SK-N-SH treated with all-trans-retinoic acid at 6 μM for 48 hours (cell line): ENCODE data around the gene MACF1.

Source experiments
- ATAC-seq: fragments of 200-7000 bp; cut with Tn5 transposase; 3 replicates; pipeline ENCODE4 v1.9.1; 2020; ENCODE audit warnings: mild to moderate bottlenecking, moderate library complexity
- ARNTL ChIP-seq: fragments of 450-650 bp; formaldehyde crosslinking; IDR thresholded peaks from 2 replicates; pipeline ENCODE4 v1.5.0; 2020; ENCODE audit warnings: low read depth, mild to moderate bottlenecking, moderate library complexity, borderline replicate concordance
- BACH2 ChIP-seq: fragments of 250-450 bp; sonication (Bioruptor Pico); IDR thresholded peaks from 2 replicates; pipeline ENCODE4 v1.9.0; 2021; ENCODE audit warnings: mild to moderate bottlenecking, borderline replicate concordance
- CSDC2 ChIP-seq: fragments of 250-450 bp; sonication (Bioruptor Pico); IDR thresholded peaks from 2 replicates; pipeline ENCODE4 v1.5.0; 2020; ENCODE audit warnings: mild to moderate bottlenecking, moderate library complexity
- ESRRG ChIP-seq: fragments of 250-450 bp; sonication (Bioruptor Pico); IDR thresholded peaks from 2 replicates; pipeline ENCODE4 v1.6.1; 2021; ENCODE audit warnings: mild to moderate bottlenecking
- GLIS3 ChIP-seq: fragments of 250-450 bp; sonication (Bioruptor Pico); IDR thresholded peaks from 2 replicates; pipeline ENCODE4 v1.5.0; 2020; ENCODE audit warnings: mild to moderate bottlenecking, moderate library complexity
- ISL1 ChIP-seq: fragments of 250-450 bp; sonication (Bioruptor Pico); IDR thresholded peaks from 2 replicates; pipeline ENCODE4 v2.1.2; 2022; ENCODE audit warnings: mild to moderate bottlenecking, moderate library complexity
- PPARA ChIP-seq: fragments of 250-450 bp; sonication (Bioruptor Pico); IDR thresholded peaks from 2 replicates; pipeline ENCODE4 v1.5.0; 2020; ENCODE audit warnings: mild to moderate bottlenecking, borderline replicate concordance
- RARB ChIP-seq: fragments of 250-450 bp; sonication (Bioruptor Pico); IDR thresholded peaks from 2 replicates; pipeline ENCODE4 v1.8.0; 2021; ENCODE audit warnings: mild to moderate bottlenecking, moderate library complexity
- SNAI2 ChIP-seq: fragments of 250-450 bp; sonication (Bioruptor Pico); IDR thresholded peaks from 2 replicates; pipeline ENCODE4 v1.5.0; 2020; ENCODE audit warnings: mild to moderate bottlenecking, moderate library complexity
- TCF4 ChIP-seq: fragments of 250-450 bp; sonication (Bioruptor Pico); IDR thresholded peaks from 2 replicates; pipeline ENCODE4 v1.8.0; 2021; ENCODE audit warnings: mild to moderate bottlenecking, moderate library complexity, borderline replicate concordance
- TOX ChIP-seq: fragments of 250-450 bp; sonication (Bioruptor Pico); IDR thresholded peaks from 2 replicates; pipeline ENCODE4 v1.8.0; 2021; ENCODE audit warnings: mild to moderate bottlenecking, moderate library complexity, borderline replicate concordance
- ZFP3 ChIP-seq: fragments of 250-450 bp; sonication (Bioruptor Pico); IDR thresholded peaks from 2 replicates; pipeline ENCODE4 v1.5.0; 2020; ENCODE audit warnings: mild to moderate bottlenecking, moderate library complexity
- ZFP30 ChIP-seq: fragments of 450-650 bp; formaldehyde crosslinking; IDR thresholded peaks from 2 replicates; pipeline ENCODE4 v1.5.0; 2022; ENCODE audit warnings: mild to moderate bottlenecking, moderate library complexity
- ZNF565 ChIP-seq: fragments of 450-650 bp; formaldehyde crosslinking; conservative IDR thresholded peaks from 2 replicates; pipeline ENCODE4 v1.5.0; 2020; ENCODE audit warnings: low read depth, mild to moderate bottlenecking, moderate library complexity
- ZNF8 ChIP-seq: fragments of 450-650 bp; formaldehyde crosslinking; IDR thresholded peaks from 2 replicates; pipeline ENCODE4 v1.5.0; 2020; ENCODE audit warnings: mild to moderate bottlenecking, moderate library complexity
- TF ChIP-seq, protein P1 (sequence below): fragments of 250-450 bp; sonication (Bioruptor Pico); IDR thresholded peaks from 2 replicates; pipeline ENCODE4 v1.8.0; 2020; ENCODE audit warnings: mild to moderate bottlenecking, moderate library complexity, borderline replicate concordance
- TF ChIP-seq, protein P2 (sequence below): fragments of 250-450 bp; sonication (Bioruptor Pico); IDR thresholded peaks from 2 replicates; pipeline ENCODE4 v1.5.1; 2021; ENCODE audit warnings: mild to moderate bottlenecking, moderate library complexity
- TF ChIP-seq, protein P3 (sequence below): fragments of 250-450 bp; sonication (Bioruptor Pico); IDR thresholded peaks from 2 replicates; pipeline ENCODE4 v1.5.1; 2020; ENCODE audit warnings: low read depth, mild to moderate bottlenecking, moderate library complexity
- TF ChIP-seq, protein P4 (sequence below): fragments of 250-450 bp; sonication (Bioruptor Pico); IDR thresholded peaks from 2 replicates; pipeline ENCODE4 v1.8.0; 2021; ENCODE audit warnings: low read depth, mild to moderate bottlenecking, moderate library complexity, borderline replicate concordance

The MACF1 gene

DNA sequence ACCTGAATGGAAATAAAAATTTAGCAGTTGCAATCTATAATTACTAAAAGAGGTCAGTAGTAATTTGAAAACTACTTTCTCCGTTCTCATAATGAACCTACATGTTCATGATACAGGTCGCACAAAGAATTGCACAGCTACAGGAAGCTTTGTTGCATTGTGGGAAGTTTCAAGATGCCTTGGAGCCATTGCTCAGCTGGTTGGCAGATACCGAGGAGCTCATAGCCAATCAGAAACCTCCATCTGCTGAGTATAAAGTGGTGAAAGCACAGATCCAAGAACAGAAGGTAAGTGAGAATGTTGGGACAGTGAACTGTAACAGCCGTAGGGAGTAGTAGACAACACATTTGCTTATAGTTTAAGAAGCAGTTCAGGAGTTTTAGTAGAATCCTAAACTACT lies 218.1 kb downstream of the MACF1 start (continued):
- TF ChIP-seq, protein P1, sequence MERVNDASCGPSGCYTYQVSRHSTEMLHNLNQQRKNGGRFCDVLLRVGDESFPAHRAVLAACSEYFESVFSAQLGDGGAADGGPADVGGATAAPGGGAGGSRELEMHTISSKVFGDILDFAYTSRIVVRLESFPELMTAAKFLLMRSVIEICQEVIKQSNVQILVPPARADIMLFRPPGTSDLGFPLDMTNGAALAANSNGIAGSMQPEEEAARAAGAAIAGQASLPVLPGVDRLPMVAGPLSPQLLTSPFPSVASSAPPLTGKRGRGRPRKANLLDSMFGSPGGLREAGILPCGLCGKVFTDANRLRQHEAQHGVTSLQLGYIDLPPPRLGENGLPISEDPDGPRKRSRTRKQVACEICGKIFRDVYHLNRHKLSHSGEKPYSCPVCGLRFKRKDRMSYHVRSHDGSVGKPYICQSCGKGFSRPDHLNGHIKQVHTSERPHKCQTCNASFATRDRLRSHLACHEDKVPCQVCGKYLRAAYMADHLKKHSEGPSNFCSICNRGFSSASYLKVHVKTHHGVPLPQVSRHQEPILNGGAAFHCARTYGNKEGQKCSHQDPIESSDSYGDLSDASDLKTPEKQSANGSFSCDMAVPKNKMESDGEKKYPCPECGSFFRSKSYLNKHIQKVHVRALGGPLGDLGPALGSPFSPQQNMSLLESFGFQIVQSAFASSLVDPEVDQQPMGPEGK (CRISPR knock-in tag) = no peak
- TF ChIP-seq ZFP3 (CRISPR knock-in tag) (no peak), RARB (CRISPR knock-in tag) (no peak)

DNA sequence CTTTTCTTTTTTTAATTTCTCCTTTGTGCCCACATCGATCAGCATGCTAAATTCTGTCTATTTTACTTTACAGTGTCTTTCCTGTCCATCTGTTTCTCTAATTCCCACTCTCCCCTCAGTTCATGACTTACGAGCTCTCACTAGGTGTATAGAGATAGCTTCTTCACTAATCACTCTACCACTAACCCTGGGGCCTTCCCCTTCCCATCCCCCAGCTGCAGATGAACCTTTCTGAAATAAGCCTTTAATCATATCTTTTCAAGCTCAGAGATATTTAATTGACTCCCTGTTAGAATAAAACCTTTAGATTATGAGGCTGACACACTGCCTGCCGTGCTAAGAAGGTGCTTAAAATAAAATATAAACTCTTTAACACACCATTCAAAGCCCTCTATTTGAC lies 220.7 kb downstream of the MACF1 start:
- TF ChIP-seq, protein P2, sequence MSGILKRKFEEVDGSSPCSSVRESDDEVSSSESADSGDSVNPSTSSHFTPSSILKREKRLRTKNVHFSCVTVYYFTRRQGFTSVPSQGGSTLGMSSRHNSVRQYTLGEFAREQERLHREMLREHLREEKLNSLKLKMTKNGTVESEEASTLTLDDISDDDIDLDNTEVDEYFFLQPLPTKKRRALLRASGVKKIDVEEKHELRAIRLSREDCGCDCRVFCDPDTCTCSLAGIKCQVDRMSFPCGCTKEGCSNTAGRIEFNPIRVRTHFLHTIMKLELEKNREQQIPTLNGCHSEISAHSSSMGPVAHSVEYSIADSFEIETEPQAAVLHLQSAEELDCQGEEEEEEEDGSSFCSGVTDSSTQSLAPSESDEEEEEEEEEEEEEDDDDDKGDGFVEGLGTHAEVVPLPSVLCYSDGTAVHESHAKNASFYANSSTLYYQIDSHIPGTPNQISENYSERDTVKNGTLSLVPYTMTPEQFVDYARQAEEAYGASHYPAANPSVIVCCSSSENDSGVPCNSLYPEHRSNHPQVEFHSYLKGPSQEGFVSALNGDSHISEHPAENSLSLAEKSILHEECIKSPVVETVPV (CRISPR knock-in tag) = no peak
- TF ChIP-seq, protein P3, sequence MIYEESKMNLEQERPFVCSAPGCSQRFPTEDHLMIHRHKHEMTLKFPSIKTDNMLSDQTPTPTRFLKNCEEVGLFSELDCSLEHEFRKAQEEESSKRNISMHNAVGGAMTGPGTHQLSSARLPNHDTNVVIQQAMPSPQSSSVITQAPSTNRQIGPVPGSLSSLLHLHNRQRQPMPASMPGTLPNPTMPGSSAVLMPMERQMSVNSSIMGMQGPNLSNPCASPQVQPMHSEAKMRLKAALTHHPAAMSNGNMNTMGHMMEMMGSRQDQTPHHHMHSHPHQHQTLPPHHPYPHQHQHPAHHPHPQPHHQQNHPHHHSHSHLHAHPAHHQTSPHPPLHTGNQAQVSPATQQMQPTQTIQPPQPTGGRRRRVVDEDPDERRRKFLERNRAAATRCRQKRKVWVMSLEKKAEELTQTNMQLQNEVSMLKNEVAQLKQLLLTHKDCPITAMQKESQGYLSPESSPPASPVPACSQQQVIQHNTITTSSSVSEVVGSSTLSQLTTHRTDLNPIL (CRISPR knock-in tag) = no peak
- TF ChIP-seq ZFP30 (CRISPR knock-in tag) = no peak
- no peak for TF ChIP-seq GLIS3 (CRISPR knock-in tag)
- TF ChIP-seq TOX = no peak
- TF ChIP-seq ISL1 (CRISPR knock-in tag) = no peak
- no peak for TF ChIP-seq CSDC2 (CRISPR knock-in tag)
- no peak for TF ChIP-seq ESRRG (CRISPR knock-in tag)
- TF ChIP-seq SNAI2 (CRISPR knock-in tag) = no peak
- no peak for TF ChIP-seq ZNF8
- TF ChIP-seq, protein P4, sequence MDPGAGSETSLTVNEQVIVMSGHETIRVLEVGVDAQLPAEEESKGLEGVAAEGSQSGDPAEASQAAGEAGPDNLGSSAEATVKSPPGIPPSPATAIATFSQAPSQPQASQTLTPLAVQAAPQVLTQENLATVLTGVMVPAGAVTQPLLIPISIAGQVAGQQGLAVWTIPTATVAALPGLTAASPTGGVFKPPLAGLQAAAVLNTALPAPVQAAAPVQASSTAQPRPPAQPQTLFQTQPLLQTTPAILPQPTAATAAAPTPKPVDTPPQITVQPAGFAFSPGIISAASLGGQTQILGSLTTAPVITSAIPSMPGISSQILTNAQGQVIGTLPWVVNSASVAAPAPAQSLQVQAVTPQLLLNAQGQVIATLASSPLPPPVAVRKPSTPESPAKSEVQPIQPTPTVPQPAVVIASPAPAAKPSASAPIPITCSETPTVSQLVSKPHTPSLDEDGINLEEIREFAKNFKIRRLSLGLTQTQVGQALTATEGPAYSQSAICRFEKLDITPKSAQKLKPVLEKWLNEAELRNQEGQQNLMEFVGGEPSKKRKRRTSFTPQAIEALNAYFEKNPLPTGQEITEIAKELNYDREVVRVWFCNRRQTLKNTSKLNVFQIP (CRISPR knock-in tag) = no peak
- no peak for TF ChIP-seq BACH2 (CRISPR knock-in tag)
- no peak for TF ChIP-seq PPARA (CRISPR knock-in tag)
- ATAC-seq = no peak

DNA sequence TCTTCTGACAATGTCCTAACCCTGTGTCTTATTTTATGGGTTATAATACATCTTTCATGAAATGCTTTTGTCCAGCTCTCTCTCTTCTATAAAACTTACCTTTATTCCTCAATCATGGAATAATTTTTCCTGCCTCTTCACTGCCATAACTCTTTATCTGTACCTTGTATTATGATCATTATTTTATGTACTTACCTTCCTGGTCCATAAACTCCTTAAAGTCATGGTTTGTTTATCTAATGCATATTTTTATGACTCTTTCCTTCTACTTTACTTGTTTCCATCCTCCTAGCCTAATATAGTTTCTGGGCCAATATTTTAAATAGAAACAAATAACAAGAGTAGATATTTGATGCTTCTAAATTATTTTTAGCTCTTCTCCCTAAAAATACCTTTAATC lies 221.1 kb downstream of the MACF1 start:
- no peak for TF ChIP-seq ESRRG (CRISPR knock-in tag)
- TF ChIP-seq ZFP3 (CRISPR knock-in tag) = no peak
- TF ChIP-seq GLIS3 (CRISPR knock-in tag) = no peak
- no peak for TF ChIP-seq PPARA (CRISPR knock-in tag)
- no peak for TF ChIP-seq ZNF8
- TF ChIP-seq SNAI2 (CRISPR knock-in tag) = no peak
- TF ChIP-seq, protein P3 (CRISPR knock-in tag) = no peak
- TF ChIP-seq, protein P2 (CRISPR knock-in tag) = no peak
- TF ChIP-seq BACH2 (CRISPR knock-in tag) = no peak
- no peak for TF ChIP-seq ARNTL (CRISPR knock-in tag)
- TF ChIP-seq ZNF565 (CRISPR knock-in tag) = no peak
- no peak for TF ChIP-seq TCF4
- TF ChIP-seq ZFP30 (CRISPR knock-in tag) = no peak
- TF ChIP-seq, protein P1 (CRISPR knock-in tag) = no peak
- TF ChIP-seq, protein P4 (CRISPR knock-in tag) = no peak
- no peak for TF ChIP-seq CSDC2 (CRISPR knock-in tag)

More for the DNA sequence above, 221.1 kb downstream of the MACF1 start:
- no peak for ATAC-seq
